Measurements from ENCODE around the gene TSPAN3. TPM values are rescaled to one million over a fixed set of nuclear protein-coding genes. Genes with fewer than 3 reads are reported as not detected.

The TSPAN3 gene
- total RNA-seq, 4 donors from 2014 or later, result 34.0 to 115 (median 93.0) TPM

DNA sequence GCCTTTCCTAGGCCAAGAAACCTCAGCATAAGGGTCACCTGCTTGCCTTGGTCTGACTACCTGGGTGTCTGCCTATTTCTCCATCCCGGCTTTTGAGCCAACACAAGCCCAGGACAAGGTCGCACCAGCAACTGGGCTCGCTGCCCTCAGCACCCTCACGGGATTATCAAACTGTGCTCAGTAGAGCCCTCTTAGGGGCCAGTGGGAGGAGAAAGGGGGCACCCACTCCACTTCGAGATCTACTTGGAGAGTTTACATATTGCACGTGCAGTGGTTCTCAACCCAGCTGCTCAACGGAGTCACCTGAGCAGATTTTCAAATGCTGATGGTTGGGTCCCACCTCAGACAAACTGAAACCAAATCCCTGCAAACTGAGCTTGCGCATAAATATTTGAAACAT, 31.1 kb downstream of the TSPAN3 start:
- H3K9me3 ChIP-seq, result no peaks in the 10 kb centered on the region
- 95% methylated on average over 8 of the region's 8 CpGs for WGBS
- H3K4me1 ChIP-seq, result peaks cover 14% of the 10 kb centered on the region
- H3K36me3 ChIP-seq, result peaks cover 13% of the 10 kb centered on the region
- no peaks in the 10 kb centered on the region for H3K27me3 ChIP-seq
- H3K4me3 ChIP-seq, result no peak overlapping the region
- no peak for DNase-seq (ENCODE audit: low spot score in 2 of 2)
- TF ChIP-seq CTCF (IDR thresholded peaks at IDR 0.05) (no peak), EP300 (IDR thresholded peaks at IDR 0.05) (no peak), POLR2A (IDR thresholded peaks at IDR 0.05) (no peak), POLR2AphosphoS5 (IDR thresholded peaks at IDR 0.05) (no peak)
- H3K27ac ChIP-seq, result no peak overlapping the region

DNA sequence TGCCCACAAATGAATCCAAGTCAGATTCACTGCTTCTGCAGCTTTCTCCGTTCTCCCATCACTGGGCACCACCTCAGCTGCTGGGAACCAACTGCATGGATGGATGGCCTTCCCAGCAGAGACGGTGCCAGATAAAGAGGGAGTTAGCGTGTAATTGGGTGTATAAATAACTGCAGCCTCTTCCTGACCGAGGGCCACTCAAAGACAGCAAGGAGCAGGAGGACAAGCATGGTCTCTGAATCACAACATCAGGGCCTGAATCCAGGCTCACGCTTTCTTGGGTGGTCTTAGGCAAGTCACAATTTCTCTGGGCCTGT, 31.7 kb downstream of the TSPAN3 start:
- 95% methylated on average over 3 of the region's 5 CpGs for WGBS
- Histone ChIP-seq H3K36me3 (peaks cover 13% of the 10 kb centered on the region), H3K4me1 (peaks cover 16% of the 10 kb centered on the region), H3K9me3 (no peaks in the 10 kb centered on the region), H3K4me3 (no peak overlapping the region), H3K27ac (no peak overlapping the region), H3K27me3 (no peaks in the 10 kb centered on the region)
- DNase-seq (ENCODE audit: low spot score in 2 of 2), result no peak
- TF ChIP-seq POLR2AphosphoS5 (IDR thresholded peaks at IDR 0.05), result no peak
- TF ChIP-seq POLR2A (IDR thresholded peaks at IDR 0.05), result no peak
- TF ChIP-seq EP300 (IDR thresholded peaks at IDR 0.05), result no peak
- no peak for TF ChIP-seq CTCF (IDR thresholded peaks at IDR 0.05)

- H3K4me3 ChIP-seq, result no peak overlapping the region
- peaks cover 16% of the 10 kb centered on the region for H3K4me1 ChIP-seq
- H3K27me3 ChIP-seq, result no peaks in the 10 kb centered on the region
- no peaks in the 10 kb centered on the region for H3K9me3 ChIP-seq
- DNase-seq (ENCODE audit: low spot score in 2 of 2), result no peak
- no peak for TF ChIP-seq EP300 (IDR thresholded peaks at IDR 0.05)
- no peak for TF ChIP-seq POLR2AphosphoS5 (IDR thresholded peaks at IDR 0.05)
- TF ChIP-seq CTCF (IDR thresholded peaks at IDR 0.05), result no peak
- no peak for TF ChIP-seq POLR2A (IDR thresholded peaks at IDR 0.05)
- H3K27ac ChIP-seq, result no peak overlapping the region
- WGBS, result 78% methylated on average over 10 of the region's 10 CpGs
- H3K36me3 ChIP-seq, result peaks cover 12% of the 10 kb centered on the region
Measured at GRCh38 chr15:77038312-77039216, 32.3 kb downstream of the TSPAN3 start.

DNA sequence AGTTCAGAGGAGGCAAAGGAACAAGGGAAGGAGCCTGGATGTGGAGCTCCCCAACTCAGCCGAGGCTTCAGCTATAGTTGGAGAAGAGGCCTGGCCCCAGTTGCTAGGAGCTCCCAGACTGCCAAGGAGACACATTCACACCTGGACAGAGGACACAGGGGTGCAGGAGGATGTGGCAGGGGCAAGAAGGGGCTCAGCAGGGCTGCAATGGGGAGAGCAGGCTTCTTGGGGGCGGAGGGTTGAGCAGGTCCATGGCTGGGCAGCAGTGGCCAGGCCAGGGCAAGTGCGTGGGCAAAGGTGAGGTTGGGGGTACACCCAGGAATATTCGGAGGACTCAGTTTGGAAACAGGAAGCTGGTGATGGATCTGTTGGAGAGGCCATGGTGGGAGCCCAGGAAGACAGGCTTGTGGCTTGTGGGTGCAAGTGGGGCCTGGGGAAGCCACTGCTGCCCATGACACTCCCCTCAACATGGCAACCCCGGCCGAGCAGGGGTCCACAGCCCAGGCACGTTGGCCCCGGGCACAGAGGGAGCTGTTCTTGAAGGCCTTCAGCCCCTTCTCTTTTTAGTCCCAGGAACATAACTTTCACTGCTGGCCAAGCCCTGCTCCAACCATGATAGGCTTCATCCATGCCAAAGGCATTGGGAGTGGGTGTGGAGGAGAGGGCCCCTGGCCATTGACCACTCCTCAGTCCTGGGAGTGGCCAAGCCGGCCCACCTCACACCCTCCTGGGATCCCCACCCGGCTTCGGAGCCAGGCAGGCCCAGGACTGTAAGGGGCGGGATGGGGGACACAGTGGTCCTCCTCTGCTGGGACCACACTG, 33.3 kb downstream of the TSPAN3 start:
- H3K9me3 ChIP-seq, result no peaks in the 10 kb centered on the region
- H3K4me3 ChIP-seq, result no peak overlapping the region
- H3K36me3 ChIP-seq, result peaks cover 2% of the 10 kb centered on the region
- 92% methylated on average over 4 of the region's 12 CpGs for WGBS
- TF ChIP-seq POLR2A (IDR thresholded peaks at IDR 0.05) (no peak), EP300 (IDR thresholded peaks at IDR 0.05) (no peak), POLR2AphosphoS5 (IDR thresholded peaks at IDR 0.05) (no peak), CTCF (IDR thresholded peaks at IDR 0.05) (no peak)
- no peak overlapping the region for H3K27ac ChIP-seq
- peak in 1 of 2 donors; percentile 56 for DNase-seq (ENCODE audit: low spot score in 2 of 2)
- no peaks in the 10 kb centered on the region for H3K27me3 ChIP-seq
- peaks cover 16% of the 10 kb centered on the region for H3K4me1 ChIP-seq
